Stimulated activated CD8-positive, alpha-beta memory T cell treated with anti-CD3 and anti-CD28 coated beads, Interleukin-7, amount 100 ng/mL, for 4 hours (primary cell): ENCODE data around the gene ANKS6.

Experiments
- DNase-seq, 2 donors: peaks; one replicate each; pipeline ENCODE4 v3.0.0-alpha.2; 2020; ENCODE audit warnings: low read depth in 2 of 2

Gene ANKS6

GRCh38 chr9:98815391-98815951 is 19.1 kb upstream of the ANKS6 start:
- DNase-seq: no peak

GRCh38 chr9:98811051-98811650 is 14.8 kb upstream of the ANKS6 start:
- no peak for DNase-seq

DNA sequence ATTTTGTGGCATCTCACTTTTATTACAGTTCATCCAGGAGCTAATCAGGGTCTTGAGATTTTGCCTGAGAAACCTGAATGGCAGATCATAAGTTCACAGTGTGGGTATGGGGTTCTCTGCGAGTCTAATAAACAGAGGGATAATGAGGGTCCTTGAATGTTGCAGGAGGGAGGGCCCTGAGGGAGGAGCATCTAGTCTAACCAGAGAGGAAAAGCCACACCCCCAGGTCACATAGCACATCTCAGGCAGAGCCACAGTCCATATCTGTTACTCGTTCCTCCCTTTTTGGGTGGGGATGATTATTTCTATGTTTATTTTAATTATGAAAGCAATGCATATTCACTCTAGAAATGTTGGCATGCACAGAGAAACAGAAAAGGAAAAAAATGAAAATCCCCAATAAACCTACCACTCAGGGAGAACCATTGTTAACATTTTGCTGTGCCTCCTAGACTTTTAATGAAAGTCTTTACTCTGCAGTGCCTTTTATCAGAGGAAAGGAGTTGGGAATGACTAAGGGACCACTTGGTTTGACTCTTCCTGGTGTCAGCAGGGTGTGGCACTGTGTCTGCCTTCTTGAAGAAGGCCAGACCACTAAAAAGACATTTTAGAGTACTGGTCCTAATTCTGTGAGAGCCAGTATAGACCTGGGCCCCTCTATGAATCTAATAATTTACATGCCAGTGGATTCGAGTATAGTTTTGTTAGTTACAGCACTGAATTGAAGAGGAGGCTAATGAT is 13.9 kb upstream of the ANKS6 start:
- no peak for DNase-seq

DNA sequence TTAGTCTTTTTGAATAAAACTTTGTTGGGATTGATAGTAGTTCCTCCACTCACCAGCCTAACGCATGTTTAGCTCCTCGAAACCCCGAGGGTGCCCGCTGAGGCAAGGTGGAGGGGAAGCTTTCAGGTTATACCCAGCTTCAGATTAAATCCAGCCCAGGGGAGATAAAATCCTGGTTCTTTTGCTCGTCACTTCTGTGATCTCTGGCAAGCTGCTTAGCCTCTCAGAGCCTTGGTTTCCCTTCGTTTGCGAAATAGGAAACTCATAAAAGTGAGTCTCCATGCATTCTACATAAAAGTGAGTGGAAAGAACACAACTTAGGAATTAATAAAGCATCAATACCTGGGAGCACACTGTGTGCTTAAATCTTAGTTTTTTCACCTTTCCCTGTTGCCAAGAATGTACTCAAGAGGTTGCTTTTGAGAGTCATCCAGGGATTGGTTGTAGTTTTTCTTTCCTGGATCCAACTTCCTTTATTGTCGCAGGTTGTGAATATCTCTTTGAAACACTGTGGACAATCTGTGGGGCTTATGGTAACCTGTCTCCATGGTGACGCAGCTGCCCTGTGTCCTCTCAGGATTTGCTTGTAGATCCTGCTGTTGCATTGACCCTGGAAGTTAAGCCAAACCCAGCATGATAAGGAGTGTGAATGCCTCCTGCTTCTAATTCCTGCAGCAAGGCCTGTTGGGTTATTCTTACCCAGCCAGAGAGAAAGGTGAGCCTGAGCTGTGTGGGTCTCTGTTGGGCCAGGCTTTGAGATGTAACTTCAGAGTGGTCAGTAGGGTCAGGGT is 13.2 kb upstream of the ANKS6 start:
- DNase-seq: no peak

DNA sequence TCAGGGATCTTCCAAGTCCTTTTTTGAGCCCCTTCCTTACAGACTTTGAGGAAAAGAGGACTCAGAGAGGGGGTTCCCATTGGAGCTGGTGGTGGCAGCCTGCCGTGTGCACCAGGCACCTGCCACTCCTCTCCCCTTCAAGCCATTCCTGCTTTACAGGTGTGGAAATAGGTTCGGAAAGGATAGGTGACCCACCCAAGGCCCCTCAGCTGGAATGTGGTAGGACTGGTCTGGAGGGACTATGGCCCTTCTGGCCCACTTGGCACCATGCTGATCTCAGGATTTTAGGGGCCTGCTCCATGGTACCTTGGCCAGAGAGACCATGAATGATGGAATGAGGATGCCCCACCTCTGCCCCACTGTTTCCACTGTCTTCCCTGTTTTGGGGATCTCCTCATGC is 12.5 kb upstream of the ANKS6 start:
- no peak for DNase-seq

DNA sequence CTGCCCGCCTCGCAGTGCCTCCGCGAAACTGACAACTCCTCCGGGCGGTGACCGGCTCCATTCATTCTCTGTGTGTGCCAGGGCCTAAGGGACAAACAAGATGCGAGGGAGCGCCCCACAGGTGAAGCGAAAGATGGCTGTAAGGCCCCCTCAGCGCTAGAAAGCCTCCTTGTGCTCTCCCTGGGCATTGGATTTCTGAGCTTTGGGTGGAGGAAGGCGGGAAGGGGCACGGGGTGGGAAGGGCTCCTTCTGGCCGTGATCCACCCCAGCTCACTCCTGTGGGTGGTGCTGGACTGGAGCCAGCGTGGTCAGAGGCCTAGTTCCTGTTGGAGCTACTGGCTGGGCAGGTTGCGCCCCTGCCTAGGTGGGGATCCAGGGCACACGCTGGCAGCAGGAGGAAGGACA is 12.1 kb upstream of the ANKS6 start:
- no peak for DNase-seq

DNA sequence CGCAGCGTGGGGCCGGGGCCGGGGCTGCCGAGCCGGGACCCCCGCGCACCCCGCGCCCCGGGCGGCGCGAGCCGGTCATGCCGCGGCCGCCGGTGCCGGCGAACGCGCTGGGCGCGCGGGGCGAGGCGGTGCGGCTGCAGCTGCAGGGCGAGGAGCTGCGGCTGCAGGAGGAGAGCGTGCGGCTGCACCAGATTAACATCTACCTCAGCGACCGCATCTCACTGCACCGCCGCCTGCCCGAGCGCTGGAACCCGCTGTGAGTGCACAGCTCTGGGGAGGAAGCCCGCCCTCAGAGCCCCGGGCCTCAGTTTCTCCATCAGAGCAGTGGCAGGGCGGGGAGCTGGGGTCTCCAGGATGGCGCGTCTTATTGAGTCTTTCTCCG is 11.4 kb upstream of the ANKS6 start:
- DNase-seq: no peak

GRCh38 chr9:98807070-98807813 is 10.9 kb upstream of the ANKS6 start, which contains the start of gene GALNT12:
Gene GALNT12 (plus strand): TSS chr9:98807670. CDS start chr9:98807699, 29 bp downstream.
- peak in 1 of 2 donors; percentile 52 for DNase-seq

DNA sequence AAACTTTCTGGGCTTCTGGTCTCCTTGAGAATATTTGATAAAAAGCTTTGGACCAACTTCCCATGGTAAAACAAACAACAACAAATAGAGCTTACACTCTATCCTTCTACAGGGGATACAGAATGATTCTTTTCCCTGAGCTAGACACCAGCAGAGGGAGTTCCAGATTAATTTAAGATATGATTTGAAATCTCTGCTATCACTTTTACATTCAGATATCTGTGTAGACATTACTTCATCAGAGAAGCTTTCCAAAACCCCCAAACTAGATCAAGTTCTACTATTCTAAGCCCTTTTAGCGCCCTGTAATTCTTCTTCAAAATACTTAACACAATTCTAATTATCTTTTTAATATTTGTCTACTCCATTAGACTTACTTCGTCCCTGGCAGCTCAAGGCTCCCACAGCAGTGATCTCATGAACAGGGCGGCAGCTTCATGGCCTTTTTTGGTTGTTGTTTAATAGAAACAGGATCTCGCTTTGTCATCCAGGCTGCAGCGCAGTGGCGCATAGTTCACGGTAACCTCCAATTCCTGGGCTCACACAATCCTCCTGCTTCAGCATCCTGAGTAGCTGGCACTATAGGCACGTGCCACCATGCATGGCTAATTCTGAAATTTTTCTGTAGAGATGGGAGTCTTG is 10.2 kb upstream of the ANKS6 start:
- DNase-seq: no peak

DNA sequence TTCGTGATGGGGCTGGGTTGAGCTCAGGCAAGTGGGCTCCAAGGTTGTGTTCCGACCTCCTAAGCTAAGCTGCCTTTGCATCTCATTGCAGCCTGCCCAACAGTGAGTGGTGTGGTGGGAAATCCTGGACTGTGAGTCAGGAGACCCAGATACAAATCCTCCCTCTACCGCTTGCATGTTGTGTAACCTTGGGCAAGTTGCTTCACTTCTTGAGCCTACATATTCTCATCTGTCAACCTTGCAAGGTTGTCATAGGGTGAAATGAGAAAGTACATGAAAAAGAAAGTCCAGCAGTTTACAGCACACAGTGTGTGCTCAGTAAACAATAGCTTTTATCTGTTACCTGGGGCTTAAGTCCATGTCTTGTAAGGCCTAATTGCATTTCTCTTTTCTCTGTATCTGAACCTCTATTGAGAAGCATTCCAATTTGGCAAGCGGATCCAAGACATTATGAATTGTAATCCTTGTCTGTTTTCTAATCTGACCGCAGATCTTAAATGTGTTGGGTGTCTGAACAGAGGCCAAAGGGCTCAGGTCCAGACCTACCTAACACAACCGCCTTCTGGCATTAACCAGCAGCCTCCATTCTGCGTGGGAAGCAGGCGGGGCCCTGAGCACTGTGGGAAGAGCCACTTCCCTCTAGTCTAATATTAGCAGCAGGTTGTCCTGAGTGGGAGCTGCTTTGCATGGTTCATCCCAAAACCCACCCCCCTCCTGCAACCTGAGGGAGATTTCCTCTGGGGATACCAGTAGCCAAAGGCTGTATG is 9.3 kb upstream of the ANKS6 start:
- DNase-seq: no peak

- DNase-seq: no peak
Measured at GRCh38 chr9:98804083-98804482, 7.7 kb upstream of the ANKS6 start.

- DNase-seq: no peak
Measured at GRCh38 chr9:98801969-98802371, 5.6 kb upstream of the ANKS6 start.

GRCh38 chr9:98801561-98801960 is 5.2 kb upstream of the ANKS6 start:
- DNase-seq: no peak

DNA sequence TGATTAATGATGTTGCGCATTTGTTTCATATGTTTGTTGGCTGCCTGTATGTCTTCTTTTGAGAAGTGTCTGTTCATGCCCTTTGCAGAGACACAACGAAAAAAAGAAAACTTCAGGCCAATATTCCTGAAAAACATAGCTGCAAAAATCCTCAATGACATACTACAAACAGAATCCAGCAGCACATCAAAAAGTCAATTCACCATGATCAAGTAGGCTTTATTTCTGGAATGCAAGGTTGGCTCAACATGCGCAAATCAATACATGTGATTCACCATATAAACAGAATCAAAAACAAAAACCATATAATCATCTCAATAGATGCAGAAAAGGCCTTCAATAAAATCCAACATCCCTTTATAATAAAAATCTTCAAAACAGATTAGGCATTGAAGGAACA is 1.9 kb upstream of the ANKS6 start:
- DNase-seq: no peak

GRCh38 chr9:98797491-98797890 is 1.1 kb upstream of the ANKS6 start:
- no peak for DNase-seq

DNA sequence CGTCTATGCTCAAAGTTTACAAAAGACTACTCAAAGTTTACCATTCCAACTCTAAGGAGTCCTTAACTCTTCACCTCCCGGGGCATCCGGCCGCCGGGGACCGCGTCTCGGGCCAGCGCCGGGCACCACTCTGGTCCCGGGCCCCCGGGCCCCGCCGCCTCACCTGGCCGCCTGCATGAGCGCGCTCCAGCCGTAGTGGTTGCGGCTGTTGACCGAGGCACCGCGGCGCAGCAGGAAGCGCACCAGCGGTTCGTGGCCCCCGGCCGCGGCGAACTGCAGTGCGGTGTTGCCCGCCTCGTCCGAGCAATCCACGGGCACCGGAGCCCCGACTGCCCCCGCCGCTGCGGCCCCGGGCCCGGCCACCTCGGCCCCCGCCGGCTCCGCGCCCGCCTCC is 388 bp downstream of the ANKS6 start:
- peak in 1 of 2 donors; percentile 16 for DNase-seq

- no peak for DNase-seq
Measured at GRCh38 chr9:98795295-98795955, 930 bp downstream of the ANKS6 start.

- DNase-seq: no peak
Measured at GRCh38 chr9:98794802-98795201, 1.6 kb downstream of the ANKS6 start.

GRCh38 chr9:98793031-98793430 is 3.3 kb downstream of the ANKS6 start:
- no peak for DNase-seq
